SKM-1 (cell line): ENCODE measurements around the gene TP53I11.

ENCODE experiments used
- DNase-seq: peaks from one replicate; lab custom pipeline; 2025; ENCODE audit not compliant: unreplicated experiment; lab: John Stamatoyannopoulos, UW

Gene TP53I11

DNA sequence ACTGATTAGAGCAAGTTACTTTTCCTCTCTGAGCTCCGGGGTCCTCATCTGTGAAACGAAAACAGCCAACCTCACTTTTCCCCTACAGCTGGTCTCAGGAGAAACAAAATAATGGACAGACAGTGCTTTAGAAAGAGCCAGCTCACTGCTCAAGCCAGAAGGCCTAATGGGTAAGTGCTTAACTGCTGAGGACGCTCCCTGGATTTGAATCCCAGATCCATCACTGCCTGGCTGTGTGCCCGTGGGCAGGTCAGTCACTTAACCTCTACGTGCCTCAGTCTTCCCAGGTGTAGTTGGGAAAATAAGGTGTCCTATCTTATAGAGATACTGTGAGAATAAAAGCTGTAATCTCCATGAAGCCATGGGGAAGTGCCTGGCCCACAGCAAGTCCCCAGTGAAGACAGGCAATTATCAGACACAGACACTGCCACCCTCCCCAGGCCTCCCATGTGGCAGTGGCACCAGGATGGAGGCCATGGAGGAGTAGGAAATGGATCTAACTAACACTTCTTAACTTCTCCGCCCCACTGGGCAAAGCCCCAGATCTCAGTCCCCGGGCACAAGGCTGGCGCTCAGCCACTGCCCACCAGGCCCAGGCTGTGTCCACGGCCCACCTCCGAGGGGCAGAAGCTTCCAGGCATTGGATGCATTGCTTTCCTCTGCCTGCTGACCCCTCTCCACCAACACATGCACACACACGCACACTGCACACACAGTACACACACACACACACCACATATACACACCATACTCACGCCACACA lies 9.2 kb downstream of the TP53I11 start:
- DNase-seq, result no peak

DNA sequence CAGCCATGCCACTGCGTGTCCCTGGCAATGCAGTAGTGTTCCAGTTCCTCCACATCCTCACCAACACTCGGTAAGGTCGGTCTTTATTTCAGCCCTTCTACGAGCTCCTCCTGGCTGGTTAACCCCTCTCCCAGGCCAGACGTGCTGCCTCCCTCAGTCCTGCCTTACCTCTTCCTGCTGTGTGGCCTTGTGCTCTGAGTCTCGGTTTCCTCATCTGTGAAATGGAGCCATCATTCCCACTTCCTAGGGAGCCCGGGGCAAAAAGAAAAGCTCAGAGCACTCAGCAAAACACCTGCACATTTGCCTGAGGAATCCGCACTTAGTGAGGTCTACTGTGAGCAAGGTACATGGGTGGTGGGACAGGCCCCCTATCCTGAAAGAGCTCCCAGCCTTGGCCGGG lies 9.8 kb downstream of the TP53I11 start:
- DNase-seq, result no peak

DNA sequence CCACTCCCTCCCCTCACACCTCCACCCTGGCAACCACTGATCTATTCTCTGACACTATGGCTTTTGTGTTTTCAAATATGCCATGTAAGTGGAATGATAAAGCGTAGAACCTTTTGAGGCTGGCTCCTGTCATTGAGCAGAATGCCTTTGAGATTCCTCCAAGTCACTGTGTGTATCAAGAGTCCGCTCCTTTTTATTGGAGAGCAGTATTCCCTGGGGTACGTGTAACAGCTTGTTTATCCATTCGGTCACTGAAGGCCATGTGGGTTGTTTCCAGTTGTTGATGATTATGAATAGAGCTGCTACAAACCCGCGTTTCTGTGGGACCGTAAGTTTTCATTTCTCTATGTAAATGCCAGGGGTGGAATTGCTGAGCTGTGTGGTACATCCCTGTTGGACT lies 10.3 kb downstream of the TP53I11 start:
- no peak for DNase-seq

DNA sequence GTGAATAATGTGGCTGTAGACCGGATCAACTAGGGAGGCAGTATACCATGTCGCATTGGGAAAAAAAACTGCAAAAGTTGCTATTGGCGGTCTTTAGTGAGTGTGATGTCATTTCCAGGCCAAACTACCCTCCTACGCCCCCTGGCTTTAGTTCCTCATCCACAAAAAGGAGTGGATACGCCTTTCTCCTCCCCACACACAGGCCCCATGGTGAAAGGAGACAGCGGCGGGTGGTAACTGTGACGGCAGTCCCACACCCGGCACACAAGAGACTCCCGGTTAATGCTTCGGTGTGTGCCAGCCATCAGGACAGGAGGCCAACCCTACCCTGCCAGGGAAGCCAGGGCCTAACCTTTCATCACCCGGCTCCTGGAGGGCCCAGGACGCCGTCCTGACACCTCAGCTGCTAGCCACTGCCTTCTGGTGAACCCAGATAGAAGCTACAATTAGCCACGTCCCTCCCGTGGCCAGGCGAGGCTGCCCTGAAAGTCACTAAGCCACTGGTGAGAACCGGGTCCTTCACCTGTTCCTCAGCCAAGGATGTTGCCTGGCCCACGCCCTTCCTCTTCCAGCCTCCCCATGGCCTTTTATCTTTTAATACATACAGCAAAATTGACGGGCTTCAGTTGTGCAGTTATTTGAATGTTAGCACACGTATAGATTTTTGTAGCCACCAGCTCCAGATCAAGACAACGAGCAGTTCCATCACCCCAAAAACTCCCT lies 10.8 kb downstream of the TP53I11 start:
- DNase-seq, result no peak

DNA sequence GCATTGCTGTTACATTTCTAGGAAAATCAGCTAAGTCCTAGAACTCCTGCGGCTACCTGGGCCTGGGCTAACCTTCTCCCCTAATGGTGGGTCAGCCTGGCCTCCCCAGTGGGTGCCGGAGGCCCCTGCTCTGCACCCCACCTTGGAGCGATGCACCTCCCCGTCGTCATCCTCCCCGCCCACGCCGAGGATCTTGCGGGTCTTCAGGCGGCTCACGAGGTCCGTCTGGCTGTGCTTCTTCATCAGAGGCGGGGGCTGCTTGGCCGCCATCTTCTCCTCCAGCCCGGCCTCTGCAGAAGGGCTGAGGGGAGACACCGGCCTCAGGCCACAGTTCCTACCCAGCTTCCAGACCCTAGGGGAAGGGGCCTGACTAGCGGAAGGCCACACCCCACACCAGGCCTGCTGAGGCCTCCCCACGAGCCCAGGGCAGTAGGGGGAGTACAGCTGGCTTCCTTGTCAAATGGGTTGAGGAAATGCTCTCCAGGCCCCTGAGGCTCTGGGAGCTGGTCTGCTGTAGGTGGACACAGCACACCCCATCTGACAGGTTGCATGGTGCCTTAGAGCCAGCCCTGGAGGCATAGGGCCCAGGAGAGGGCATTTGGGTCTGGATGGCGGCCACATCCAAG lies 12.5 kb downstream of the TP53I11 start:
- no peak for DNase-seq

DNA sequence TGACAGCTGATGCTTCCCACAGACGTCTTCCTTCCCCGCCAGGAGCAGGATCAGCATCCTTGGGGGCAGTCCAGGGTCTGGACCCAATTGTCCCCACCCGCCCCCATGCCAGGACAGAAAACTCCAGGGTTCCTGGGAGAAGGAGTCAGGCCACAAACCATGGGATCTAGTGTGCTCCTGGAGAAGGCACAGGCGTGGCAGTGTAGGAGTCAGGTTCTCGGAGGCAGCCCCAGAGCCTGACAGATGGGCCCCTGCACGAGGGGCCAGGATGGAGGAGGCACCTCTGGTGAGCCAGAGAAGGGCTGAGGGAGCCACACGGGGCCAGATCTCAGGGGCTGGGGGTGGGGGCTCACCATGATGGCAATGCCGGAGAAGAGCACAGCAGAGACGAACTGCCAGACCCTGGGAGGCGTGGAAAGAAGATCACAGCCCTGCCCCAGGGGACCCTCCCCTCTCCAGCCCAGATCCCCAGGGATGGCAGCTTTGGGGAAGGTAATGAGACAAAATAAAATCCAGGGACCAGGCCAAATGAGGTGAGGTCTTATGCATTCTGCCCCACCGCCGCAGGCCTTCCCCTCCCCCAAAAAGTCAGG lies 13.6 kb downstream of the TP53I11 start:
- DNase-seq, result no peak

DNA sequence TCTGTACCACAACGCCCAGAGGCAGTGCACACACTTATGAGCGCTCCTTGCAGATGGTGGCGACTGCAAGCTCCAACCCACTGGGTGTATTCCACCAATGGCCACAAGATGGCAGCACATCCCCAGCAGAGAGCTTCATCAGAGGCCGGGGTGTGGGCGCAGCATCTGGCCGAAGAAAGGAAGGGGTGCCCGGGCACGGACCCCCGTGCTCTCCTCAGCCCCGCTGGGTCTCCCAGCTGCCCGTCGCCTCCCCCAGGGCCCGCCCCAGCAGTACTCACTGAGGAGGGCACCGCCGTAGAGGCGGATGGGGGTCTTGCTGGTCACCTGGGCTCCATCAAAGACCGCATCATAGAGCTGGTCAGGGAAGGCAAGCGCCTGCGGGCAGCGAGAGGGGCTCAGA lies 14.2 kb downstream of the TP53I11 start:
- DNase-seq, result peak; percentile 71

DNA sequence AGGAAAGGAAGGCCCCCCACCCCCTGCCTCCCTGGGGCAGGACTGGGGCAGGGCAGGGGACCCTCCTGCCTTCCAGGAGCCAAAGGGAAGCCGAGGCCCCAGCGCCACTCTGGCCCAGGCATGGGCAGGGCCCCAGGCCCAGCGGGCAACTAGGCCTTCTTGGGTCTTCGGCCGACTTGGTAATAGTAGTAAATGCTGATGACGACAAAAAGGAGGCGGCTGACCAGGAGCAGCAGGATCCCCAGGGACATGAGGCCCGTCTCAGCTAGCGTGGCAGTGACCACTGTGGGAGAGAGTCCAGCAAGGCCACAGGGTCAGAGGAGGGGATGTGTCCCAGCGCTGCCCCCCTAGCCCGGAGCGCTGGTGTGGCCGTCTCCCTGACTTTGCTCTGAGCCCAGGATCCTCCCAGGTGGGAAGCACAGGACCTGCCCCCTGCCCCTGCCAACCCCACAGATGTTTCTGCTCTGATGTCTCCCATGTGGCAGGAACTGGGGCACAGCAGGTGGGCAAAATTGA lies 15.9 kb downstream of the TP53I11 start:
- DNase-seq, result no peak

DNA sequence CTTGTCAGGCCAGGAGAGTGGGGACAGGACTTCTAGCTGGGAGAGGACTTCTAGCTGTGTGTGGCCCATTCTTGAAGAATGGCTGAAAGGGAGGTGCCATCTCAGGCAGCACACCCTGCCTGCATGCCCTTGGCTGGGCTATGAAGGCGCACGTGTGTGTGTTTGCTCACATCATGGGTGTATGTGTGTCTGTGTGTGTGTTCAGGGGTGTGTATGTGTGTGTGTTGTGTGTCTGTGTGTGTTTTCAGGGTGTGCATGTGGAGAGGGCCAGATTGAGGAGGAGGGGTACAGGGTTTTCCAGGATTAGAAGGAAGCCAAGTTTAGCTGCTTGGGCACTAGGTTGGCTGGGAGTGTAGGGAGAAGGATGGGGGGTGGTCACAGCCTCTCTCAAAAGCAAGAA lies 16.6 kb downstream of the TP53I11 start:
- DNase-seq, result no peak

DNA sequence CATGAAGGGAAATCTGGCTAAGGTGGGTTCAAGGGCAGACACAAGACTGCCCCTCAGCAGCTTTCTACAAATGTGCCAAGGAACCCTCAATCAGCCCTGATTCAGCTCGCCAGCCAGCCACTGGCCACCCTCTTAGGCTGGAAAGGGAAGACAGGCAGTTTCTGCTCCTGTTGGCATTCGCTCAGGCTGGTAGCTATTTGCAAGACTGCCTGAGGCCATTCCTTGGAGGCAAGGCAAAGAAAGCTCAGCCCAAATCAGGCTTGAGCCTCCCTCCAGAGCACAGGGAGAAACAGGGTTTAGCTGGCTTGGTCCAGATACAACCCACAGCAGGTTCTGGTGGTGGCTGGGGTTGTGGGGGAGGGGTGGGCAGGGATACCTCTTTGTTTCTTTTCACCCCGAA lies 19.2 kb downstream of the TP53I11 start:
- no peak for DNase-seq

DNA sequence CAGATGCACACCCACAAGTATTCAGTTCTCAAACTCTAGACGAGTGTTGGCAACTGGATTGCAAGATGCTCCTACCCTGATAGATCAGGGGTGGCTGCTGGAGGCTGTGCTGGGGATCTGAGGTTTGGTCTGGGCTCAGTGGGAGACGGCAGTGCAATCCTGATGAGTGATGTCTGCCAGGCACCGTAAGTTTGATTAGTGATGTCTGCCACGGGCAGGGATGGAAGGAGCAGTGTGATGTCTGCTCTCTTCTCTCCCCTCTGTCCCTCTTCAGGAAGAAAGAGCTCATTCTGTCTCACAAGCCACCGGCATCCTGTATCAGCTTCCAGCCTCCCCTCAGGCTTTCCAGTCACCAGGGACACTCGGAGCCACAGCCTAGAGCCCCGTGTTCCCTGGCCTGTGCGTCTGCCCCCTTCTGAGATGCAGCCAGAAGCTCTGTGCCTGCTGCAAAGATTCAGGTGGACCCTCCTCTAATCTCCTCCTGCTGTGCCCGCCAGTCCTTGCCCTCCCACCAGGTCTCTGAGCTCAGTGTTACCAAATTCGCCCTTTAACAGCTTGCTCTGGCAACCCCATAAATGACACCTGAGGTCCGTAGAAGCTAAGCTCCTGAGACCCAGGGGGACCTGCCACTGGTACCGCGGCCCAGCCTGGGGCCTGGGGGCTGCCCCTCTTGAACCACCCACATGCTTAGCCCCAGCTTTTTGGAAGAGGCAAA lies 19.9 kb downstream of the TP53I11 start:
- DNase-seq, result no peak

DNA sequence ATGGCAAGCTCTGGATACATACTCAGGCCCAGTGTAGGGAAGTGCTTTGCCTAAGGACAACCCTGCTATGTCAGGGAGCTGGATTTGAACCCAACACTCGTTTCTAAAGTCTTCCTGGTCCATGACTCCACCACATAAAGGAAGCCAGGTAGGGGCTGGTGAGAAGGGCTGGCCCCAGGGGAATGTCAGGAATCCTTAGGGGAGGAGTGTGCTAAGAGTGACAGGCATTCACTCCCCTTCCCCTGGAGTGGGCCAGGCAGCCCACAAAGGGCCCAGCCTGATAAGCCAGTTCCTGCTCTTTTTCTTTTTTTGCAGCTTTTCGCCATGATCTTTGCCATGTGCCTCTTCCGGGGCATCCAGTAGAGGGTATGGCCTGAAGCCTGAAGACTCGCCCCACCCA lies 21.9 kb downstream of the TP53I11 start:
- no peak for DNase-seq

DNA sequence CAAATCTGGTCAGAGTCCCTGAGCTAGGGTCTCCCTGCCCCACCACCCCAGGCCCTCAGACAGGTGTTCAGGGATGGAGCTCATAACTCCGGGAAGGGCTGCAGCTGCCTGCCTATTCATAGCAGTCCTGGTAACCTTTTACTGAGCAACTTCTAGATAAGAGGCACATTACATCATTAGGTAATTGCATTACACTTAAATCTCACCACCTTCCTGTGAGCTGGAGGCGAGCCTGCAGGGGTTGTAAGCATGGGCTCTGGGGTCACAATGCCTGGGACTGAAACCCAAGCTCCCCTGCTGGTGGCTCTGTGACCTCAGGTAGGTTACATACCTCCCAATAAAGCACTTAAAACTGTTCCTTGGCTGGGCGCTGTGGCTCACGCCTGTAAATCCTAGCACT lies 22.5 kb downstream of the TP53I11 start:
- DNase-seq, result no peak

DNA sequence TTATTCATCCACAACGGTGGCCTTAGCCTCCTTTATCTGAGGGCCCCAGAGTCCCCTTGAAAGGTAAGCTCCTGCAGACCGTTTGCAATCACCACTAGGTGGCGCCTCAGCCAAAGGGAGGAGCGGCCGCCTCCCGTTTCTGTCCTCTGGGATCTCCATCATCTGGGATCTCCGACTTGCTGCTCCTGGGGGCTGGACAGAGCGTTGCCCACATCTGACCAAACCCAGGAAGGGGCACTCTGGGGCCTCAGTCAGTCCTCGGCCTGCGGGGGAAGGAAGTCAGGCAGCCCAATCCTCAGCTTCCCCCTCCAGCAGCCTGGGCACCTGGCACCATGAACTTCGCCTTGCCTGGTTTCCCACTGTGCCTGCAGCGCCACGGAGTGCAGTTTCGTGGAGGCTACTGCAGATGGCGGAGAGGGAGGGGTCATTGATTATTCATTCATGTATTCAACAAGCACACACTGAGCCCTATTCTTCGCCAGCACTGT lies 23.5 kb downstream of the TP53I11 start:
- peak; percentile 56 for DNase-seq

DNA sequence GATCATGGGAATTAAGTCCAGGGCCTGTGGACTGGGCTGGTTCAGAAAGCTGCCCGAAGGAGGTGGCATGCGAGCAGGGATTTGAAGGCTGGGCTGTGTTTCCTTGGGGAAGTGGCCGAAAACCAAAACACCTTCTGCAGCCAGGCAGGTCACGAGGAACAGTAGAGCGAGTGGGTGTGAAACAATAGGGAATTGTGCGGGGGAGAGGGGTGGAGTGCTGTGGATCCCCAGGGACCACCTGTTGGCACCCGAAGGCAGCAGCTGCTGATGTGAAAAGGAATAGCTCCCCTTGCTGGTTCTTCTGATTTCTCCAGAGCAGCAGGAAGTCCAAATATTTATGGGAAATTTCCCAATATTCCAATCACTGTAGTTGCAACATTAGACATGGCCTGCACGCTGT lies 24.6 kb downstream of the TP53I11 start:
- DNase-seq, result no peak

DNA sequence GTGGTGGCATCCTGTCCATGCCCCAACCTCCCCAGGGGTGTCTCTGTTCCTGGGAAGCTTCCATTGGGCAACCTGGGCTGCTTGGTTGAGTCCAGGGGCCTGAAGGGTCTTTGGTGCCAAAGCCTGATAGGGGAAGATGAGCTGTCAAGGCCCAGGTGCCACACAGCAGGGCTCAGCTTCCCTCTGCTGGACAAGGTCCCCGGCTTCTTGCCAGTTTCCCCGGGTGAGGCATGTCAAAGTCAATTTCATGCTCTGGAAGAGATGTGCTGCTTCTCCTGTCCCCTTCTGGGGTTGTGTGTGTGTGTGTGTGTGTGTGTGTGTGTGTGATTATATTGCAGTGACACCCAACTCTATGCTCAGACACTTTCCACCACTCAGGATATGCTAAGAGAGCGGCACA lies 26.9 kb downstream of the TP53I11 start:
- no peak for DNase-seq

DNA sequence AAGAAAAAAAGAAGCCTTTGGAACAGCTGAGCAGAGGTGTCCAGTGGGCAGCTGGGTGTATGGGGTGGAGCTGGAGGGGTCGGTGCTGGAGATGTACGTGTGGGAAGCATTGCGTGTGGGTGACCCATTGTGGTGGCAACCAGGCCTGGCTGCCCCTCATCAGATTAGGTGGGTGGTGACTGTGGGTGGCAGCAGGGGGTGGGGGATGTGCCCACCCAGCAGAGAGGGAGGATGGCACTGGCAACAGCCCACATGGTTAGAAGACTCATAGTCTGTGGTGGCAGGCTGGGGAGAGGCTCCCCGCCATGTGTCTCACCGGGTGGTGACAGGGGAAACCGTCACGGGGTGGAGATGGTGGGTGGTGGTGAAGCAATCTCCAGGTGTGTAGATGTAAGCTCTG lies 27.6 kb downstream of the TP53I11 start:
- DNase-seq, result no peak

DNA sequence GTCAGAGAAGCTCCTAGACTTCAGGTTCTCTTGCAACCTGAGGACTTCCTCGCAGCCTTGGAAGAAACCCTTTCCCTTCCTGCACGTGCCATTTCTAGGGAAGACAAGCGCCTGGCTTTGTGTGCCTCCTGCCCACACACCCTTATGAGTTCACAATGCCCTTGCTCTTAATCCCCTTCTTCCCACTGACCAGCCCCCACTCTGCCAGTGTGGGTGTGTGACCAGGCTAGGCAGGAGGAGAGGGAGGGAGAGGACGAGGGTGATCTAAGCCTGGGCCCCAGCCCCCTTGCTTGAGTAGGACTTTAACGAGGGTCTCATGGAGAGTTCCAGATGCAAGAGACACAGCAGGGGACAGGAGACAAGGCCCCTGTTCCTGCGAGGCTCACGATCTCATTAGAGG lies 30.2 kb downstream of the TP53I11 start:
- DNase-seq, result no peak

DNA sequence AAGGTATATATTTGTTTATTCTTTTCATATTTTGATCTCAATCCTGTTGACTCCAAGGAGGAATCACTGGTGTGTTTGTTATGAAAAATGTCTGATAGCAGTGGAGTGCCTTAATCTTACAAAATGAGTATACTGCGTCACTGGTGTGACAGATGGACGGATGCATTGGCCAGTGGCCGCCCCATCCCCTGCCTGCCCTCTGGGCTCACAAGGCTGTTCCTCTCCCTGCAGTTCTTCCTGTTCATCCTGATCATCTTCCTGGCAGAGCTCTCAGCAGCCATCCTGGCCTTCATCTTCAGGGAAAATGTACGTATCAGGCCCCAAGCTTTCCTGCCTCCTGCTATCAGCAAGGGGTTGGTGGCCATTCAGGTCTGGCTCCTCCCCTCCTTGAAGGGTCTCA lies 32.9 kb downstream of the TP53I11 start:
- no peak for DNase-seq

DNA sequence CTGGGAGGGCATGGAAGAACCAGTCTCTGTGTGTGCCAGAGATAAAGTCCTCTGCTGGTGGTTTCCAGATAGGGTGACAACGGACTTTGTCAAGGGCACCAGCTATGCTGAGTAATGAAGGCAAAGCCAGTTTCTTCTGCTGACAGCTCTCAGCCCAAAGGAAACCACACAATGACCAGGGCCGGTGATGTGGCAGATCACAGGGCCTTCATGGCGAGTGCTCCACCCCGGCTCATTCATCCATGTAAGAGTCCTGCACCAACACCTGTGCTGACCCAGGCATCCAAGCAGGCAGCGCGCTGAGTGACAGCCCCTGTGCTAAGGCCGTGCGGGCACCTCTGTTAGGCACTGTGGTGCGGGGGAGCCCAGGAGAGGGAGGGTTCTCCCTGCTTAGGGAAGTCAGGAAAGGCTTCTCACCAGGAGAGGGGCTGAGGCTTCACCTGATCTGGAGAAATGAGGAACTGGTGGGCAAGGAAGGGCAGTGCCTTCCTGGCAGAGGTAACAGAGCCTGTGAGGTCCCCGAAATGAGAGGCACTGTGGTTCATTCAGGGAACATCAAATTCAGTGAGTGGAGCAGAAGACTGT lies 33.8 kb downstream of the TP53I11 start:
- DNase-seq, result no peak

DNA sequence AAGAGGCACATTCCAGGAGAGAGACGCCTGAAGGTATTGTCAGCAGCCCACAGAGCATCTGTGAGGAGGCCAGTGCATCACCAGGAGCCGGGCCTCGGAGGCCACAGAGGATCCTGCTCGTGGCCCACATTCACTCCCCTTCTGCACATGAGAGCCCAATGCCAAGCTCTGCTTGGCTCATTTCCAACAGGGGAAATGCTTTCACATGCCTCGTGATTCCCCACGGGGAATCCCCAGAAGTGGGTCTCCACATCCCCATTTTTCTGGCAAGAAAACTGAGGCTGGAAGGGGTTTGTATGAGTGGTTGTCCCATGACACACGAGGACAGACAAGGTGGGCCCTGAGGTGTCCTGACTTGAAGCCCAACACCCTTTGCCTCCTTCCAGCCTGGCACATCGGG lies 34.4 kb downstream of the TP53I11 start:
- no peak for DNase-seq
